Activated CD8-positive, alpha-beta memory T cell treated with anti-CD3 and anti-CD28 coated beads for 48 hours (primary cell): ENCODE results near the gene NSG2.

Experiments used
- DNase-seq, 3 experiments: peaks; one replicate each; pipeline ENCODE4 v3.0.0-alpha.2; 2020; ENCODE audit warnings: low read depth in 2 of 3, low spot score in 2 of 3

The NSG2 gene

DNA sequence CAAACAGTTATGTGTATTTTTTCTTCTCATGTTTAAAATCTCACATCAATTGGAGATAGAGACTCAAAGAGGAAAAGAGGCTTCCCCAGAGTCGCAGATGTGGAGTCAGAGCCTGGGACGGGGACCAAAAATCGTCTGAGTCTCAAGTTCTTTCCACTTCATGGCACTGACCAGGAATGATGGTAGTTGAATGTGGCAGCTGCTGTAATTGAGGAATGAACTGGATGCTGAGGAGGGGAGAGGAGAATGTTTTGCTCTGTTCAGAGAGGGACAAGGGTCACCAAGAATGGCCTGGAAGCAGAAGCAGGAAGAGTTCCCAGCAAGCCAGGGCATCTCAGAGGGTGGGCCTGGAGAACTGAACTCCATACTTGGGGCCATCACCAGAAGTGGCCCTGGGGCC is 103.9 kb downstream of the NSG2 start:
- no peak for DNase-seq

DNA sequence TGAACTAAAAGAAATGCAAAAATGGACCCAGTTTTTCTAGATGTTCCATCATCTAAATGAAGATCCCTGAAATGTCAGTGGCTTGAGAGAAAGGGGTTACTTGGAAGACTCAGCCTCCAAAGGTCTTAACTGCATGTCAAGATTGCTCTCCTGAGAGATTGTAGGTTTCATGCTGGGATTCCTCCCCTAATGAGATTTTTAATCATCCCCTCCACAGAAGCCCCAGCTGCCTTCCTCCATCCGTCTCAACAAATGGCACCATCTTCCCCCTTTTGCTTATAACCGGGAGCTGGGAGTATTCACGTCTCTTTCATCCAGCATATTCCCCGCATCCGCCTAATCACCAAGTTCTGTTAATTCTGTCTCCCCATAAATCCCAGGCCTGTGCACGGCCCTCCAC is 104.5 kb downstream of the NSG2 start:
- DNase-seq = no peak

GRCh38 chr5:174151599-174152181 is 106.2 kb downstream of the NSG2 start:
- DNase-seq = no peak

DNA sequence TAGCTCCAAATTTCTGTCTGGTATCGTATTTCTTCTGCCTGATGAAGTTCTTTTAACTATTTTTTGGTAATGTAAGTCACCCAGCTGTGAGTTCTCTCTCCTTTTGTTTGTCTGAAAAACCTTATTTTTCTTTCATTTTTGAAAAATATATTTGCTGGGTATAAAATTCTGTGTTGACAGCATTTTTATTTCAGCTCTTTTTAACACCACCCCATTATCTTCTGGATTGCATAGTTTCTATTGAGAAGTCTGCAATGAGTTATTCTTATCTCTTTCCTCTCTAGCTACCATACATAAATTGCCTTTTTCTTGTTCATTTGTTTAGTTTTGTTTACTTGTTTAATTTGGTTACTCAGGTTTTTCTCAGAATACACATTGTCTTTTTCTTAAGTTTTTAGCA is 109.1 kb downstream of the NSG2 start:
- DNase-seq = no peak

- no peak for DNase-seq
Measured at GRCh38 chr5:174155281-174155680, 109.8 kb downstream of the NSG2 start.

GRCh38 chr5:174155706-174156105 is 110.2 kb downstream of the NSG2 start:
- DNase-seq = no peak

DNA sequence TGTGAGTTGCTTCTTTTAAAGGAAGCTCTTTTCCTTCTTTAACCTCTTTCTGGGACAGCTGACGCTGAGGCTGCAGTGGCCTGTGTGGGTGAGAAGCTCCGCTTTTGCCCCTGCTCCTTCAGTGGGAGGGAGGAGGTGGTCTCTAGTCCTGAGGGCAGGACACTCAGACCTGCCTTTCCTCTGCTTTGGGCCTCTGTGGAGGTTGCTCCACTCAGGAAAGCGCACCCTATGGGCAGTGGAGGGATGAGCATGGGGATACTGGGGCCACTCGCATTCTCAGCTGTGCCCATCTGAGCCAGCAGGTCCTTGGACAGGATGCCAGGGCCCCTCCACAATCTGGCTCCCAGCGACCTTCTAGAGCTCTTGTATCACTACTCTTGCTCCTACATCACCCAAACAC is 111.5 kb downstream of the NSG2 start:
- no peak for DNase-seq
